Mesothelial cell of epicardium (in vitro differentiated cells): Measurements from ENCODE around the gene OGG1. TPM values are rescaled to one million over a fixed set of nuclear protein-coding genes. Genes with fewer than 3 reads are reported as not detected.
A peak's percentile ranks its signal among the peaks of the same experiment; 100 is the strongest.

Source experiments
- DNase-seq, 2 experiments: peaks; one replicate each; pipeline ENCODE4 v3.0.0; 2021; ENCODE audit warnings: low spot score in 2 of 2; ENCODE audit not compliant: unreplicated experiment in 2 of 2
- H3K27ac Mint-ChIP-seq: 2 replicates; pipeline ENCODE4 v1.8.0; 2021; ENCODE audit warnings: mixed read lengths
- H3K27me3 Mint-ChIP-seq: 2 replicates; pipeline ENCODE4 v1.8.0; 2021; ENCODE audit warnings: low read depth, mixed read lengths
- H3K36me3 Mint-ChIP-seq: 2 replicates; pipeline ENCODE4 v1.8.0; 2021; ENCODE audit warnings: mixed read lengths
- H3K4me1 Mint-ChIP-seq: 2 replicates; pipeline ENCODE4 v1.8.0; 2021; ENCODE audit warnings: mixed read lengths
- H3K4me3 Mint-ChIP-seq: 2 replicates; pipeline ENCODE4 v1.8.0; 2021; ENCODE audit warnings: mild to moderate bottlenecking, moderate library complexity, mixed read lengths
- H3K9me3 Mint-ChIP-seq: 2 replicates; pipeline ENCODE4 v1.8.0; 2021; ENCODE audit warnings: mixed read lengths
- CTCF ChIP-seq: fragments of 200-600 bp; sonication (generic); IDR thresholded peaks from one replicate; pipeline ENCODE4 v1.5.0; 2021; ENCODE audit warnings: antibody characterized with exemption; ENCODE audit not compliant: unreplicated experiment
- total RNA-seq: library from RNA; stranded (reverse); gene quantifications from 3 replicates; pipeline ENCODE4 v1.2.1, GENCODE V29; 2021

OGG1 gene
- total RNA-seq, 1 donor from 2014 or later: 51.0 TPM

GRCh38 chr3:9729419-9729818, 20.3 kb upstream of the OGG1 start:
- no peak for DNase-seq
- Mint-ChIP-seq H3K27ac (no peak overlapping the region), H3K9me3 (no peaks in the 10 kb centered on the region), H3K4me3 (no peak overlapping the region), H3K36me3 (no peaks in the 10 kb centered on the region), H3K27me3 (peaks cover 14% of the 10 kb centered on the region), H3K4me1 (peaks cover 27% of the 10 kb centered on the region)
- no peak for TF ChIP-seq CTCF

GRCh38 chr3:9730657-9731205, 19.0 kb upstream of the OGG1 start:
- H3K36me3 Mint-ChIP-seq: peaks cover 10% of the 10 kb centered on the region
- TF ChIP-seq CTCF: no peak
- H3K4me3 Mint-ChIP-seq: peak overlapping the region; percentile 94
- H3K27me3 Mint-ChIP-seq: peaks cover 13% of the 10 kb centered on the region
- no peak for DNase-seq
- H3K9me3 Mint-ChIP-seq: no peaks in the 10 kb centered on the region
- peaks cover 27% of the 10 kb centered on the region for H3K4me1 Mint-ChIP-seq
- H3K27ac Mint-ChIP-seq: peak overlapping the region; percentile 81

- no peak for TF ChIP-seq CTCF
- H3K27me3 Mint-ChIP-seq: peaks cover 9% of the 10 kb centered on the region
- peak within 1 kb of the TSS; percentile 98 for H3K27ac Mint-ChIP-seq
- DNase-seq: peak; percentile 98 to 100
- peak within 1 kb of the TSS; percentile 94 for H3K4me3 Mint-ChIP-seq
- peaks cover 13% of the 10 kb centered on the region for H3K36me3 Mint-ChIP-seq
- no peaks in the 10 kb centered on the region for H3K9me3 Mint-ChIP-seq
- peaks cover 27% of the 10 kb centered on the region for H3K4me1 Mint-ChIP-seq
These were observed 18.3 kb upstream of the OGG1 start, which contains the start of gene BRPF1 for GRCh38 chr3:9731206-9732079. TSS of gene BRPF1 (plus strand) at chr3:9731735. CDS start at chr3:9734141, 2,406 bp downstream.

GRCh38 chr3:9732080-9732739, 17.5 kb upstream of the OGG1 start:
- H3K9me3 Mint-ChIP-seq: no peaks in the 10 kb centered on the region
- H3K4me1 Mint-ChIP-seq: peaks cover 27% of the 10 kb centered on the region
- H3K4me3 Mint-ChIP-seq: peak overlapping the region; percentile 94
- DNase-seq: peak in 1 of 2 experiments; percentile 53
- peaks cover 17% of the 10 kb centered on the region for H3K36me3 Mint-ChIP-seq
- H3K27ac Mint-ChIP-seq: peak overlapping the region; percentile 86
- peaks cover 5% of the 10 kb centered on the region for H3K27me3 Mint-ChIP-seq
- no peak for TF ChIP-seq CTCF

- H3K9me3 Mint-ChIP-seq: no peaks in the 10 kb centered on the region
- H3K36me3 Mint-ChIP-seq: peaks cover 17% of the 10 kb centered on the region
- no peak for TF ChIP-seq CTCF
- H3K4me1 Mint-ChIP-seq: peaks cover 23% of the 10 kb centered on the region
- peak overlapping the region; percentile 86 for H3K27ac Mint-ChIP-seq
- H3K4me3 Mint-ChIP-seq: peak overlapping the region; percentile 94
- DNase-seq: no peak
- H3K27me3 Mint-ChIP-seq: no peaks in the 10 kb centered on the region
These were observed 17.0 kb upstream of the OGG1 start for GRCh38 chr3:9732740-9733115.
